GM18867 (cell line): ENCODE data around the gene AHCYL2.
"Not testable (repeated sequence)": the region's sequence is repeated elsewhere in the genome, so short reads cannot be mapped to it uniquely, and the experiment has no call there.

Experiments
- ATAC-seq: cut with Tn5 transposase; IDR thresholded peaks from one replicate; pipeline ENCODE4 v1.9.1; 2021; ENCODE audit warnings: mild to moderate bottlenecking, moderate library complexity; ENCODE audit not compliant: unreplicated experiment

The AHCYL2 gene

GRCh38 chr7:129343099-129343700 lies 118.4 kb downstream of the AHCYL2 start:
- no peak for ATAC-seq

- ATAC-seq, result no peak
These were observed 122.5 kb downstream of the AHCYL2 start for GRCh38 chr7:129347330-129347729.

- ATAC-seq, result no peak
These were observed 123.4 kb downstream of the AHCYL2 start for GRCh38 chr7:129348023-129348740.

GRCh38 chr7:129351320-129351719 lies 126.5 kb downstream of the AHCYL2 start:
- no peak for ATAC-seq

- not testable (repeated sequence) for ATAC-seq
These were observed 128.3 kb downstream of the AHCYL2 start for GRCh38 chr7:129353104-129353503.

- no peak for ATAC-seq
These were observed 129.8 kb downstream of the AHCYL2 start for GRCh38 chr7:129354428-129355157.

GRCh38 chr7:129356176-129356575 lies 131.3 kb downstream of the AHCYL2 start:
- no peak for ATAC-seq

GRCh38 chr7:129359176-129359575 lies 134.3 kb downstream of the AHCYL2 start:
- no peak for ATAC-seq

GRCh38 chr7:129359638-129360037 lies 134.8 kb downstream of the AHCYL2 start:
- ATAC-seq, result no peak

- ATAC-seq, result no peak
These were observed 136.9 kb downstream of the AHCYL2 start for GRCh38 chr7:129361771-129362170.

- no peak for ATAC-seq
These were observed 137.7 kb downstream of the AHCYL2 start for GRCh38 chr7:129362496-129362895.

GRCh38 chr7:129367349-129367699 lies 142.5 kb downstream of the AHCYL2 start:
- no peak for ATAC-seq

- ATAC-seq, result peak; percentile 66
These were observed 143.0 kb downstream of the AHCYL2 start for GRCh38 chr7:129367700-129368388.

GRCh38 chr7:129368389-129368986 lies 143.7 kb downstream of the AHCYL2 start:
- peak; percentile 50 for ATAC-seq

GRCh38 chr7:129369447-129369846 lies 144.6 kb downstream of the AHCYL2 start:
- not testable (repeated sequence) for ATAC-seq

- ATAC-seq, result no peak
These were observed 146.0 kb downstream of the AHCYL2 start for GRCh38 chr7:129370812-129371211.

- ATAC-seq, result no peak
These were observed 146.7 kb downstream of the AHCYL2 start for GRCh38 chr7:129371487-129371886.

GRCh38 chr7:129373651-129374428 lies 149.0 kb downstream of the AHCYL2 start:
- ATAC-seq, result no peak

GRCh38 chr7:129375141-129375938 lies 150.5 kb downstream of the AHCYL2 start:
- ATAC-seq, result no peak
